ENCODE data around the gene MATN4.

Gene MATN4

GRCh38 chr20:45290677-45291355, 17.3 kb downstream of the MATN4 start:
- DNase-seq (ENCODE audit: low read depth), result peak; percentile 53

- DNase-seq (ENCODE audit: low read depth), result no peak
These were observed 18.0 kb downstream of the MATN4 start for GRCh38 chr20:45289942-45290676.

GRCh38 chr20:45288860-45289259, 19.2 kb downstream of the MATN4 start:
- DNase-seq (ENCODE audit: low read depth), result no peak

GRCh38 chr20:45288376-45288775, 19.7 kb downstream of the MATN4 start:
- no peak for DNase-seq (ENCODE audit: low read depth)

- no peak for DNase-seq (ENCODE audit: low read depth)
These were observed 24.5 kb downstream of the MATN4 start for GRCh38 chr20:45283551-45284057.

- DNase-seq (ENCODE audit: low read depth), result no peak
These were observed 25.2 kb downstream of the MATN4 start for GRCh38 chr20:45282700-45283550.

GRCh38 chr20:45279992-45280391, 28.1 kb downstream of the MATN4 start:
- no peak for DNase-seq (ENCODE audit: low read depth)

GRCh38 chr20:45275338-45275737, 32.8 kb downstream of the MATN4 start:
- no peak for DNase-seq (ENCODE audit: low read depth)

- no peak for DNase-seq (ENCODE audit: low read depth)
These were observed 38.3 kb downstream of the MATN4 start for GRCh38 chr20:45269754-45270270.

GRCh38 chr20:45269056-45269455, 39.0 kb downstream of the MATN4 start:
- DNase-seq (ENCODE audit: low read depth), result no peak

- no peak for DNase-seq (ENCODE audit: low read depth)
These were observed 39.6 kb downstream of the MATN4 start for GRCh38 chr20:45268531-45268930.

- DNase-seq (ENCODE audit: low read depth), result no peak
These were observed 41.1 kb downstream of the MATN4 start for GRCh38 chr20:45266977-45267376.

- DNase-seq (ENCODE audit: low read depth), result no peak
These were observed 44.4 kb downstream of the MATN4 start for GRCh38 chr20:45263556-45264266.

- no peak for DNase-seq (ENCODE audit: low read depth)
These were observed 49.4 kb downstream of the MATN4 start for GRCh38 chr20:45258664-45259063.

GRCh38 chr20:45258259-45258658, 49.8 kb downstream of the MATN4 start:
- DNase-seq (ENCODE audit: low read depth), result no peak

- no peak for DNase-seq (ENCODE audit: low read depth)
These were observed 50.4 kb downstream of the MATN4 start for GRCh38 chr20:45257711-45258110.

- no peak for DNase-seq (ENCODE audit: low read depth)
These were observed 50.9 kb downstream of the MATN4 start for GRCh38 chr20:45257161-45257560.

- peak; percentile 17 for DNase-seq (ENCODE audit: low read depth)
These were observed 53.5 kb downstream of the MATN4 start, which contains the start of gene SLPI for GRCh38 chr20:45254383-45255262. Gene SLPI, minus strand, starts transcription at chr20:45254564. Its CDS starts 21 bp downstream, at chr20:45254543.

- no peak for DNase-seq (ENCODE audit: low read depth)
These were observed 54.8 kb downstream of the MATN4 start for GRCh38 chr20:45253261-45253660.

- no peak for DNase-seq (ENCODE audit: low read depth)
These were observed 56.1 kb downstream of the MATN4 start for GRCh38 chr20:45251884-45252560.
